ENCODE measurements around the gene MREG. TPM values are rescaled to one million over a fixed set of nuclear protein-coding genes. Genes with fewer than 3 reads are reported as not detected.

Gene MREG
- polyA plus RNA-seq, 1 donor: 5.5 TPM

DNA sequence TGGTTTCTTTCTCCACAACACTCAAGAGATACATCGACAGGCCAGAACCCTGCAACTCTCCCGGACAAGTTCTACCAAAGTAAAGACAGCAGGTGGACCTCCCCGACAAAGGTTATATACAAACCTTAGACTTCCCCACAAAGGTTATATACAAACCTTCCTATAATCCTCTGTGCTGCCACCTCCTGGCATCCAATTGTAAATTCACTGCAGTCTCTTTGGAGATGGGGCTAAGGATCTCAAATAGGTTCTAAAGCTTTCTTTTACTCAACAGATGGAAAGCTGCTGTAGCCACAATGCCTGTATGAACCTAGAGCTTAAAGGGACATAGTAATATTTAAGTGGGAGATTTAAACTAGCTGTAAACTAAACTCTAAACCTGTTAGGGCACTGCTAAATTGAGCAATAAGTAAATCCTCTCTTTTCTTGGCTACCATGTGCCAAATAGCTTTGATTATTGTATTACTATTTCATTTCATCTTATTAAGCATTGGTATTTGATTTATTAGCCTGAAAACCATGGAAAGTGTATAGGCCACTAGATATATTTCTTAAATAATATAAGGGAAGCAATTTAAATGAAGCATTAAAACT lies 9.8 kb upstream of the MREG start:
- DNase-seq: peak in 1 of 2 donors; percentile 29

GRCh38 chr2:216021768-216022565 lies 8.6 kb upstream of the MREG start:
- Histone ChIP-seq H3K4me3 (ENCODE audit: low read length) (no peak overlapping the region), H3K4me1 (ENCODE audit: control insufficient read depth, insufficient read depth, low read length) (no peaks in the 10 kb centered on the region), H3K27me3 (ENCODE audit: control insufficient read depth, insufficient read depth, low read length) (no peaks in the 10 kb centered on the region), H3K27ac (ENCODE audit: low read length) (no peak overlapping the region), H3K9me3 (ENCODE audit: control insufficient read depth, low read depth, low read length) (no peaks in the 10 kb centered on the region), H3K36me3 (ENCODE audit: control insufficient read depth, insufficient read depth, low read length) (no peaks in the 10 kb centered on the region)
- 100% methylated on average over 1 of the region's 7 CpGs for WGBS (ENCODE audit: insufficient coverage, low lambda C conversion rate)
- DNase-seq: no peak

More for the DNA sequence above, 9.8 kb upstream of the MREG start:
- 20% methylated on average over 1 of the region's 3 CpGs for WGBS (ENCODE audit: insufficient coverage, low lambda C conversion rate)
- Histone ChIP-seq H3K4me1 (ENCODE audit: control insufficient read depth, insufficient read depth, low read length) (no peaks in the 10 kb centered on the region), H3K4me3 (ENCODE audit: low read length) (no peak overlapping the region), H3K36me3 (ENCODE audit: control insufficient read depth, insufficient read depth, low read length) (peaks cover 2% of the 10 kb centered on the region), H3K9me3 (ENCODE audit: control insufficient read depth, low read depth, low read length) (no peaks in the 10 kb centered on the region), H3K27me3 (ENCODE audit: control insufficient read depth, insufficient read depth, low read length) (no peaks in the 10 kb centered on the region), H3K27ac (ENCODE audit: low read length) (no peak overlapping the region)

DNA sequence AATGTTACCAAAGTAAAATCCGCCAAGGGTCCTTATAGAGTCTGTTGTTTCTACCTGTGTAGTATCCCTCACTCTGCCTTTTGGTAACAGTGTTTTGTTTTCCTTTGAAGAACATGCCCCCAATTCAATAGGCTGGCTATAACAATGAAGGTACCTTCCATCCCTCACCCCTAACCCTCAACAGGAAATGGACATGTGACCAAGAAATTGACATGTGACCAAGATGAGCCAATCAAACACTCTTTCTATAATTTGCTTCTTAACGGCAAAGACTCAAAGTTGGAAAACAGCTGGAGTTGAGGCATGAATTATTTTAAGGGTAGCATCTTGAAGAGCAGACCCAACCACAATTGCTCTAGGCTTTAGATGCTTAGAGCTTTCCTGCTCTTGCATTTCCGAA lies 5.4 kb upstream of the MREG start:
- 100% methylated on average over 1 of the region's 3 CpGs for WGBS (ENCODE audit: insufficient coverage, low lambda C conversion rate)
- H3K9me3 ChIP-seq (ENCODE audit: control insufficient read depth, low read depth, low read length): peaks cover 3% of the 10 kb centered on the region
- DNase-seq: no peak
- H3K27ac ChIP-seq (ENCODE audit: low read length): no peak overlapping the region
- H3K4me3 ChIP-seq (ENCODE audit: low read length): no peak overlapping the region
- no peaks in the 10 kb centered on the region for H3K4me1 ChIP-seq (ENCODE audit: control insufficient read depth, insufficient read depth, low read length)
- H3K27me3 ChIP-seq (ENCODE audit: control insufficient read depth, insufficient read depth, low read length): no peaks in the 10 kb centered on the region
- H3K36me3 ChIP-seq (ENCODE audit: control insufficient read depth, insufficient read depth, low read length): no peaks in the 10 kb centered on the region

DNA sequence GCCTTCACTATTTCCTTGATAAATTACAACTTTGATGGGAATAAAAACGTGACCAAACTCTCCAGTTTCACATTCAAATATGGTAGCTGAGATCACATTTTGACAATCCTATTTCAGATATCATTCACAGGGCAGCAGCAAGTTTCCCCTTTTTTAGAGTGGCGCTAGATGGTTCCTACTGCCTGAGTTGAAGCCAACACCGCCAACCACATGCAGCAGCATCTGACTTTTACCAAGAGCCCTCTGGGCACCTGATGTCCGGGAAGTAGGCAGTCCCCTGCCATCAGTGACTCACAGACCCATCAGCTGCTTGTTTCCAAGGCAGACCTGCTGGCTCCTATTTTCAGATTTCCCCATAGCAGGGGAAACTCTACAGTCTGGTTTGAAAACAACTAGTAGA lies 4.0 kb upstream of the MREG start:
- Histone ChIP-seq H3K9me3 (ENCODE audit: control insufficient read depth, low read depth, low read length) (peaks cover 3% of the 10 kb centered on the region), H3K36me3 (ENCODE audit: control insufficient read depth, insufficient read depth, low read length) (no peaks in the 10 kb centered on the region), H3K4me3 (ENCODE audit: low read length) (no peak overlapping the region), H3K27me3 (ENCODE audit: control insufficient read depth, insufficient read depth, low read length) (no peaks in the 10 kb centered on the region), H3K27ac (ENCODE audit: low read length) (no peak overlapping the region), H3K4me1 (ENCODE audit: control insufficient read depth, insufficient read depth, low read length) (no peaks in the 10 kb centered on the region)
- no peak for DNase-seq
- WGBS (ENCODE audit: insufficient coverage, low lambda C conversion rate): no CpG with 5 or more reads among the region's 4 CpGs

DNA sequence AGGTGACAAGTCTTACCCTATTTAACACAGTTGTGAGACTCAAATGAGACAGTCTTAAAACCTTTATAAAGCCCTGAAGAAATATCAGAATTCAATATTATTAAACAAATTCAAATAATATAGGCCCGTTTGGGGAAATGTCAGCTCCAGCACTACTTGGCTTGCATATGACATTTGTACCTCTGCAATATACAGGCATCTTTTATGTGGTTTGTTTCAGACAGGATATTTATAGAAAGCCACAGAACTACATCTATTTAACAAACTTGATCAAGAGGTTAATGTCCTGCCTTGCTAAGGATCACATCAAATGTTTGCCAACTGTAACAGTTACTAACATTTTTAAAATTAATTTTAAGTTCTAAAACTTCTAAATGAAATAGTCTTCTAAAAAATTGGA lies 3.2 kb upstream of the MREG start:
- DNase-seq: no peak
- WGBS (ENCODE audit: insufficient coverage, low lambda C conversion rate): no CpG with 5 or more reads among the region's 1 CpG

DNA sequence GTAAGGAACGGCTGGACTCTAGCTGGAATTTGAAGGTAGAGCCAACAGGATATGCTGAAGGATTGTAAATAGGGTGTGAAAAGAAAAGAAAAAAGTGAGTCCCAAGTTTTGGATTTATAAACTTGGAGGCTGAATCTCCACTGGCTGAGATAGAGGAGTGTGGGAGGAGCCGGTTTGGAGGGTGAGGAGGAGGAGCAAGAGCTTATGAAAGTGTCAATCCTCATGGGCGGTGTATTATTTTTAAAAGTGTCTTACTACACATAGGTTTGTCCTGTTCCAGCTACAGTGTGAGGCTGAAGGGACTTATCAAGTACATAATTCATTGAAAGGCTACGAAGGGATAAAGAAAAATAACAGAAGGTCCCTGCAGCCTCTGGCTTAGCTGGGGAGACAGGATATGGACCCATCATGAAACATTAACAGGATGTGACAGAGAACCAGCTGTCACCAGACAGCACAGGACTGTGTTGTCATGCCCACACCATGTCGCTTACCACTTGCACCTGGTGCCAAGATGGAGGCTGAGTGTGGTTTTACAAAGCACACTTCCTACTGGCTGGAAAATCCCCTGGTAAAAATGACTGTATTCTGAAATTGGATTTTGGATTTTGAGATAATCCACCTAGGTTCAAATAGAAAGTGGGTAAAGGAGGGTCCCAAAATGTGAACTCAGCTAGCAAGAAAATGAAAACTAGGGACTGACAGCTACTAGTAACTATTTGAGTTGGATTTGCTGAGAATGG lies 2.5 kb upstream of the MREG start:
- Histone ChIP-seq H3K36me3 (ENCODE audit: control insufficient read depth, insufficient read depth, low read length) (no peaks in the 10 kb centered on the region), H3K4me3 (ENCODE audit: low read length) (no peak overlapping the region), H3K9me3 (ENCODE audit: control insufficient read depth, low read depth, low read length) (peaks cover 3% of the 10 kb centered on the region), H3K27me3 (ENCODE audit: control insufficient read depth, insufficient read depth, low read length) (no peaks in the 10 kb centered on the region), H3K4me1 (ENCODE audit: control insufficient read depth, insufficient read depth, low read length) (peaks cover 3% of the 10 kb centered on the region), H3K27ac (ENCODE audit: low read length) (no peak overlapping the region)
- DNase-seq: peak in 1 of 2 donors; percentile 19
- 88% methylated on average over 2 of the region's 5 CpGs for WGBS (ENCODE audit: insufficient coverage, low lambda C conversion rate)

More for the DNA sequence above, 3.2 kb upstream of the MREG start:
- Histone ChIP-seq H3K4me3 (ENCODE audit: low read length) (no peak overlapping the region), H3K4me1 (ENCODE audit: control insufficient read depth, insufficient read depth, low read length) (peaks cover 3% of the 10 kb centered on the region), H3K9me3 (ENCODE audit: control insufficient read depth, low read depth, low read length) (peaks cover 3% of the 10 kb centered on the region), H3K27me3 (ENCODE audit: control insufficient read depth, insufficient read depth, low read length) (no peaks in the 10 kb centered on the region), H3K36me3 (ENCODE audit: control insufficient read depth, insufficient read depth, low read length) (no peaks in the 10 kb centered on the region), H3K27ac (ENCODE audit: low read length) (no peak overlapping the region)

- Histone ChIP-seq H3K27ac (ENCODE audit: low read length) (no peak overlapping the region), H3K9me3 (ENCODE audit: control insufficient read depth, low read depth, low read length) (peaks cover 3% of the 10 kb centered on the region), H3K4me1 (ENCODE audit: control insufficient read depth, insufficient read depth, low read length) (peaks cover 3% of the 10 kb centered on the region), H3K36me3 (ENCODE audit: control insufficient read depth, insufficient read depth, low read length) (no peaks in the 10 kb centered on the region), H3K4me3 (ENCODE audit: low read length) (no peak overlapping the region), H3K27me3 (ENCODE audit: control insufficient read depth, insufficient read depth, low read length) (no peaks in the 10 kb centered on the region)
- WGBS (ENCODE audit: insufficient coverage, low lambda C conversion rate): 88% methylated on average over 12 of the region's 23 CpGs
- no peak for DNase-seq
Observed at GRCh38 chr2:216014986-216015385, 1.6 kb upstream of the MREG start.

DNA sequence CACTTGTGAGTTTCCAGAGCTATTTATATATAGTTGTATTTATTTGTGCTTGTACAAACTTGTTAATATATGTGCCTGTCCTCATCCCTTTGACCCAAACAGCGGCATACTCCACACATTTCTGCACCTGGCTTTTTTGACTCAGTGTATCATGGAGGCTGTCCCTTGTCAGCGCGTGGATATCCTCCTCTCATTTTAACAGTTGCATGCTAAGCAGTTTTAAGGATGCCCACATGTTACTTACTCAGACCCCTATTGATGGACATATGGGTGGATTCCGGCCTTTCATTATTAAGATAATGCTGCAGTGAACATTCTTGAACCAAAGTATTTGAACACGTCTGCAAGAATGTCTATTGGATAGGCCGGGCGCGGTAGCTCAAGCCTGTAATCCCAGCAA lies 655 bp upstream of the MREG start:
- Histone ChIP-seq H3K4me1 (ENCODE audit: control insufficient read depth, insufficient read depth, low read length) (peaks cover 3% of the 10 kb centered on the region), H3K9me3 (ENCODE audit: control insufficient read depth, low read depth, low read length) (peaks cover 3% of the 10 kb centered on the region), H3K27ac (ENCODE audit: low read length) (no peak overlapping the region), H3K27me3 (ENCODE audit: control insufficient read depth, insufficient read depth, low read length) (no peaks in the 10 kb centered on the region), H3K36me3 (ENCODE audit: control insufficient read depth, insufficient read depth, low read length) (no peaks in the 10 kb centered on the region), H3K4me3 (ENCODE audit: low read length) (no peak overlapping the region)
- WGBS (ENCODE audit: insufficient coverage, low lambda C conversion rate): no CpG with 5 or more reads among the region's 8 CpGs
- no peak for DNase-seq

GRCh38 chr2:216012830-216013079 lies 596 bp downstream of the MREG start:
- H3K4me3 ChIP-seq (ENCODE audit: low read length): peak overlapping the region; percentile 66
- H3K36me3 ChIP-seq (ENCODE audit: control insufficient read depth, insufficient read depth, low read length): no peaks in the 10 kb centered on the region
- peaks cover 3% of the 10 kb centered on the region for H3K9me3 ChIP-seq (ENCODE audit: control insufficient read depth, low read depth, low read length)
- peak overlapping the region; percentile 66 for H3K27ac ChIP-seq (ENCODE audit: low read length)
- H3K4me1 ChIP-seq (ENCODE audit: control insufficient read depth, insufficient read depth, low read length): peaks cover 3% of the 10 kb centered on the region
- DNase-seq: no peak
- no peaks in the 10 kb centered on the region for H3K27me3 ChIP-seq (ENCODE audit: control insufficient read depth, insufficient read depth, low read length)
- WGBS (ENCODE audit: insufficient coverage, low lambda C conversion rate): no CpG with 5 or more reads among the region's 6 CpGs

DNA sequence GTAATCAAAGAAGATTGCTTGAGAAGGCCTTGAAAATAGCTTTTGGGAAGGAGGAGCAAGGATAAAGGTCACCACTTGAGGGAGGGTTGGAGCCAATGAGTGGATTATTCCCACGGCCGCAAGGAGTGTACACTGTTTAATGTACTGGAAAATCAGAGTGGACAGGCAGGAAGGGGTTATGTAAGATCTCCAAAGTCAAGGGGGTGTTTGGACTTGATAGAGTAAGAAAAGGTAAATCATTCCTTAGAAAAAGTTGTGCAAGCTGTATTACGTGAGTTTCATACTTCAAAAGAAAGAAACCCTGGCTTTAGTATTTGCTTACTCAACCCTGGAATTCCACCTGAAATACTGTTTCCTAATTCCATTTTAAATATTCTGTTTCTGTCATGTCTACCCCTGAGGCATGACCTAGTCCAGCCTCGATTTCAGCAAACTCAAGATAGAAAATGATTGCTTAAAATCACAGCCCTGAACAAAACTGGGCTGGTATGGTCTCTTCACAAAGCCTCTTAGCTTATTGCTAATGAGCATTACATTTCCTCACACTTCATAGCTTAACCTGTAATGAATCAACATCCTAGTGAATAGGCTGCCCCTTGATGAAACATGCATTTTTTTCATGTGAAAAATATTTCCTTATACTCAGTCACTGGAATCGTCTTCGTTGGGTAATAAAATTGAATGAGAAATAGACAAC lies 1.1 kb downstream of the MREG start:
- no CpG with 5 or more reads among the region's 6 CpGs for WGBS (ENCODE audit: insufficient coverage, low lambda C conversion rate)
- Histone ChIP-seq H3K4me1 (ENCODE audit: control insufficient read depth, insufficient read depth, low read length) (peaks cover 3% of the 10 kb centered on the region), H3K27ac (ENCODE audit: low read length) (peak overlapping the region; percentile 66), H3K9me3 (ENCODE audit: control insufficient read depth, low read depth, low read length) (peaks cover 3% of the 10 kb centered on the region), H3K27me3 (ENCODE audit: control insufficient read depth, insufficient read depth, low read length) (no peaks in the 10 kb centered on the region), H3K36me3 (ENCODE audit: control insufficient read depth, insufficient read depth, low read length) (no peaks in the 10 kb centered on the region), H3K4me3 (ENCODE audit: low read length) (peak overlapping the region; percentile 66)
- DNase-seq: peak; percentile 42 to 78
